Rectal smooth muscle tissue (tissue), 1 donor: ENCODE results near the gene CEP192.
A peak's percentile ranks its signal among the peaks of the same experiment; 100 is the strongest.

Experiments used
- H3K27ac ChIP-seq: one replicate; pipeline ENCODE4 v1.7.0; 2013; ENCODE audit warnings: low read depth, low read length, inconsistent platforms
- H3K27me3 ChIP-seq: one replicate; pipeline ENCODE4 v1.7.0; 2013; ENCODE audit warnings: low read length; ENCODE audit not compliant: control insufficient read depth, insufficient read depth
- H3K36me3 ChIP-seq: one replicate; pipeline ENCODE4 v1.7.0; 2013; ENCODE audit warnings: low read length; ENCODE audit not compliant: control insufficient read depth, insufficient read depth
- H3K4me1 ChIP-seq: one replicate; pipeline ENCODE4 v1.7.0; 2013; ENCODE audit warnings: low read length; ENCODE audit not compliant: control insufficient read depth, insufficient read depth
- H3K4me3 ChIP-seq: one replicate; pipeline ENCODE4 v1.7.0; 2013; ENCODE audit warnings: low read length
- H3K9ac ChIP-seq: one replicate; pipeline ENCODE4 v1.7.0; 2013; ENCODE audit warnings: low read length

Gene CEP192

GRCh38 chr18:12990967-12991820 lies at the start of gene CEP192:
Gene CEP192, plus strand, starts transcription at chr18:12991362. Its CDS starts 8,063 bp downstream, at chr18:12999425.
- Histone ChIP-seq H3K9ac (peak within 1 kb of the TSS; percentile 74), H3K27ac (peak within 1 kb of the TSS; percentile 85), H3K27me3 (no peaks in the 10 kb centered on the region), H3K36me3 (no peaks in the 10 kb centered on the region), H3K4me3 (peak within 1 kb of the TSS; percentile 98), H3K4me1 (peaks cover 9% of the 10 kb centered on the region)

- no peaks in the 10 kb centered on the region for H3K36me3 ChIP-seq
- no peaks in the 10 kb centered on the region for H3K27me3 ChIP-seq
- H3K4me3 ChIP-seq: no peak overlapping the region
- peaks cover 6% of the 10 kb centered on the region for H3K4me1 ChIP-seq
- H3K9ac ChIP-seq: no peak overlapping the region
- no peak overlapping the region for H3K27ac ChIP-seq
Observed at GRCh38 chr18:12943215-12943614, 47.9 kb upstream of the CEP192 start.

- Histone ChIP-seq H3K36me3 (no peaks in the 10 kb centered on the region), H3K9ac (no peak overlapping the region), H3K27ac (no peak overlapping the region), H3K4me1 (peaks cover 6% of the 10 kb centered on the region), H3K4me3 (no peak overlapping the region), H3K27me3 (no peaks in the 10 kb centered on the region)
Observed at GRCh38 chr18:12944709-12945108, 46.5 kb upstream of the CEP192 start.

GRCh38 chr18:12946549-12947284 lies 44.4 kb upstream of the CEP192 start:
- H3K4me1 ChIP-seq: peaks cover 6% of the 10 kb centered on the region
- H3K4me3 ChIP-seq: peak overlapping the region; percentile 85
- H3K27ac ChIP-seq: peak overlapping the region; percentile 95
- H3K36me3 ChIP-seq: no peaks in the 10 kb centered on the region
- no peaks in the 10 kb centered on the region for H3K27me3 ChIP-seq
- H3K9ac ChIP-seq: peak overlapping the region; percentile 82

- H3K4me3 ChIP-seq: peak within 1 kb of the TSS; percentile 85
- peak within 1 kb of the TSS; percentile 98 for H3K27ac ChIP-seq
- no peaks in the 10 kb centered on the region for H3K36me3 ChIP-seq
- H3K4me1 ChIP-seq: peaks cover 6% of the 10 kb centered on the region
- H3K9ac ChIP-seq: peak within 1 kb of the TSS; percentile 82
- no peaks in the 10 kb centered on the region for H3K27me3 ChIP-seq
Observed at GRCh38 chr18:12947285-12948049, 43.7 kb upstream of the CEP192 start, which contains the start of gene SEH1L. Gene SEH1L, plus strand, starts transcription at chr18:12948011. Its CDS starts 111 bp downstream, at chr18:12948122.

- H3K27me3 ChIP-seq: no peaks in the 10 kb centered on the region
- peaks cover 6% of the 10 kb centered on the region for H3K4me1 ChIP-seq
- no peaks in the 10 kb centered on the region for H3K36me3 ChIP-seq
- peak overlapping the region; percentile 49 for H3K9ac ChIP-seq
- peak overlapping the region; percentile 76 for H3K4me3 ChIP-seq
- H3K27ac ChIP-seq: peak overlapping the region; percentile 98
Observed at GRCh38 chr18:12948050-12948804, 42.9 kb upstream of the CEP192 start.

- no peaks in the 10 kb centered on the region for H3K4me1 ChIP-seq
- H3K4me3 ChIP-seq: no peak overlapping the region
- no peaks in the 10 kb centered on the region for H3K27me3 ChIP-seq
- no peak overlapping the region for H3K9ac ChIP-seq
- H3K36me3 ChIP-seq: peaks cover 6% of the 10 kb centered on the region
- H3K27ac ChIP-seq: no peak overlapping the region
Observed at GRCh38 chr18:12958478-12958877, 32.7 kb upstream of the CEP192 start.

GRCh38 chr18:12960395-12960794 lies 30.8 kb upstream of the CEP192 start:
- H3K27ac ChIP-seq: no peak overlapping the region
- no peaks in the 10 kb centered on the region for H3K4me1 ChIP-seq
- no peak overlapping the region for H3K9ac ChIP-seq
- no peak overlapping the region for H3K4me3 ChIP-seq
- H3K27me3 ChIP-seq: no peaks in the 10 kb centered on the region
- H3K36me3 ChIP-seq: peaks cover 6% of the 10 kb centered on the region

- Histone ChIP-seq H3K9ac (no peak overlapping the region), H3K27ac (no peak overlapping the region), H3K27me3 (no peaks in the 10 kb centered on the region), H3K36me3 (peaks cover 6% of the 10 kb centered on the region), H3K4me1 (no peaks in the 10 kb centered on the region), H3K4me3 (no peak overlapping the region)
Observed at GRCh38 chr18:12960853-12961397, 30.2 kb upstream of the CEP192 start.

GRCh38 chr18:12963069-12963468 lies 28.1 kb upstream of the CEP192 start:
- Histone ChIP-seq H3K4me1 (no peaks in the 10 kb centered on the region), H3K27me3 (no peaks in the 10 kb centered on the region), H3K27ac (no peak overlapping the region), H3K4me3 (no peak overlapping the region), H3K9ac (no peak overlapping the region), H3K36me3 (peaks cover 3% of the 10 kb centered on the region)

GRCh38 chr18:12968115-12968514 lies 23.0 kb upstream of the CEP192 start:
- H3K27me3 ChIP-seq: no peaks in the 10 kb centered on the region
- H3K27ac ChIP-seq: no peak overlapping the region
- no peaks in the 10 kb centered on the region for H3K4me1 ChIP-seq
- H3K36me3 ChIP-seq: peaks cover 14% of the 10 kb centered on the region
- no peak overlapping the region for H3K9ac ChIP-seq
- no peak overlapping the region for H3K4me3 ChIP-seq
